Measurements from ENCODE around the gene OSBPL7.
"Not testable (repeated sequence)": the region's sequence is repeated elsewhere in the genome, so short reads cannot be mapped to it uniquely, and the experiment has no call there.

Gene OSBPL7

DNA sequence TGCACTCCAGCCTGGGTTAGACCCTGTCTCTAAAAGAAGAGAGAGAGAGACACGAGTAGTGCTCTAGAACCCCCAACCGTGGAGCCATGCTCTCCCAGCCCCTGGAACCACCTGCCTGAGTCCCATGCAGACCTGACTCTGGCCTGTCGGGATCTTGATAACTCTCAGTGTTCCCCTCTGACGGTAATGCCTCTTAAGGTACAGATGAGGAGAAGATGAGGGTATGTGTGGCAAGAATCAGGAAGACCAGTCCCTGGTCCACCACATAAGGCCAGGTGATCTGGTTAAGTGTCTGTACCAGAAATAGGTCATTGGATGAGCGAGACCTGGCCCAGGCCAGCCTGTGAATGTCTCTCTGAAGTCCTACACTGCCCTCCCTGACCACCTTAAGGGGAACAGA, 18.4 kb downstream of the OSBPL7 start:
- DNase-seq: no peak

DNA sequence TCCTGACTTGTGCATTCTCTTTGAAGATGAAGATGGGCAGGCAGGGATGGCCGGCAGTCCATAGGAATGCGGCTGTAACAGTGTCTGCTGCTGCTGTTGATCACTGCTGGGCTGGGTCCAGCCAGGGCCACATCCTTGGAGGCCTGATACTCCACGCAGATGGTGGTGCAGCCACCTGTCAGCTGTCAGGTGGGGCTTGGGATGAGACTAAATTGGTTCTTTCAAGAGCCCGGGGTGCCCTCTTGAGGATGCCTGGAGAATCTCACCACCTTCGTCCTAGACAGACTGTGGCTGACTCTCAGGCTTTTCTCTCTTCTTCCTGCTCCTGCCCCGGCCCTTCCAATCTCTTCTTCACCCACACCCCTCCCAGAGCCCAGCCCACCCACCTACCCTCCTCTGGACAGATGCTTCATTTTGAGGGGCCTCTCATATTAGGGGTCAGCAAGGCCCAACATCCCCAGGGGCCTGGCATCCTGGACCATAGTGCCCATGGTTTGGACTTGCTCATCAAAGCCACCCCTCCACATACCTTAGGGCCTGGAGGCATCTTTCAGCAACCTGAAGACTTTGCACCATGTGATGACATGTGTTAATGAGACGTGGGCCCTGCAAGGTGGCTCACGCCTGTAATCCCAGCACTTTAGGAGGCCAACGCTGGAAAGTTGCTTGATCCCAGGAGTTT, 19.1 kb downstream of the OSBPL7 start:
- peak; percentile 58 for DNase-seq

DNA sequence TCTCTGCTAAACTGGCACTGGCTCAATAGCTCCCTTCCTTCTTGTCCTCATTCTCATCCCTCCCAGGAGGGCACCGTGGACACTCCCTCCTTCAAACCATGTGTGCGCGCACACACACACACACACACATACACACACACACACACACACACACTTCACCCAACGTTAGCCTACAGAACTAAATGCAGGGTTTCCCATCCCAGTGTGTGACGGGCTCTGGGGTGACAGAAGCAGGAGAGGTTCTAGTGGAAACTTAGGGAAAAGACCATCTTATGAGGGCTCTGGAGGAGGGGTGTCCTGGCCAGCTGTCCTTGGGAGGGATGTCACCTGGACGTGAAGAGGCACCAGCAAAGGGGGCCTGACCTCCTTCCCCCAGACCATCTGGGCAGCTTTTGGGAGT, 19.7 kb downstream of the OSBPL7 start:
- no peak for DNase-seq

DNA sequence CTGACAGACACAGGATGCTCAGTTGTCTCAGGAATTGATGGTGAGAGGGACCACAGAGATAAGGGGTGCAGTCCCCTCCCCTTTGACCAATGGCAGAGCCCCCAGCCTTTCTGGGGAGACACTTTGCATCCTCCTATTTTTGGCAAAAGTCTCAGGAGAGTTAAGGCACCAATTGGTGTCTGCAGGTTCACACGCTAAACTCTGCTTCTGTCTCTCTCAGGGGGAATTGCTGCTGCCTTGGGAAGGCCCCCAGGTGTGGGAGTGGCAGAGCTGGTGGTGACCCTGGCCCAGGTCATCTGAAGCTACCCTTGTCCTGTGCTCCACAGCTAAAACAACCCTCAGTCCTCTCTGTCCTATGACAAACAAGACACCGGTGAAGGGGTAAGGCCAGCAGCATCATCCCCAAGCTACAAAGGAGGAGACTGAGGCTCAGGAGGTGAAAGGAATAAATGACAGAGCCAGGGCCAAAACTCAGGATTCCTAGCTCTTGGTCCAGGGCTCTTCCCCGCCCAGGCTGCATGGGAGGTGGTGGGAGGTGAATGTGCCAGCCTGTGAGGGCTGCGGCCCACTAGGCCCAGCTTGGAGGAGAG, 20.3 kb downstream of the OSBPL7 start:
- DNase-seq: no peak

DNA sequence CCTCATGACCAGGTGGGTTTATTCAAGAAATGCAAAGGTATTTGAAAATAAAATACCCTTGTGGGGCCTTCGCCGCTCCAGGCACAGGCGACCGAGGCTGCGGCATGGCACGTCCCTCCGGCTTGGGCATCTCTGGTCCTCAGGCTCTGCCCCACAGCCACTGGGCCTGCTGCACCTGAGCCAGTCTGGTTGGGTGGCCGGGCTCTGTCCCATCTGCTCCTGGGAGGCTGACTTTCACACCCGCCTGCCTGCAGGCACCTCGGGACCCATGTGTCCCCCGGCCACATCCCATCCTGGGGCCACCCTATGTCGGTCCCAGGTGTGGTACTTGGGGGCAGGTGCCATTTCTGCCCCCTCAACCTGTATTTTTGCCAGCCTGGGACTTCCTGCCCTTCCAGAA, 20.9 kb downstream of the OSBPL7 start:
- no peak for DNase-seq

DNA sequence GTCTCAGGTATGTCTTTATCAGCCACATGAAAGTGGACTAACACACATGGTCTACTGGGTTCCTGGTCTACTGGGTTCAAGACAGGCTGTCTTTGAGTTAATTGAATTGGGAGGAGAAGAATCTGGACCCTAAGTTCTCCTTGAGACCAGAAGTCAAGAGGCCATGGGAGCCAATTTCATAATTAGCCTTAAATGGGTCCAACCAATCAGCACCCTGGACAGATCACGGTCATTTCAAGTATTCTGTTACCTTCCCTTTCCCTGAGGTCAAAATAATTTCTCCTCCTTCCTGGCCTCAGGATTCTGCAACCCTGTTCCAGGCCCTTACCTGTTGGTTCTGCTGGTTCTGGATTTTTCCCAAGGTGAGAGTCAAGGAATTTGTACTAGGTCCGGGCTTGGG, 23.8 kb downstream of the OSBPL7 start:
- DNase-seq: peak; percentile 13

DNA sequence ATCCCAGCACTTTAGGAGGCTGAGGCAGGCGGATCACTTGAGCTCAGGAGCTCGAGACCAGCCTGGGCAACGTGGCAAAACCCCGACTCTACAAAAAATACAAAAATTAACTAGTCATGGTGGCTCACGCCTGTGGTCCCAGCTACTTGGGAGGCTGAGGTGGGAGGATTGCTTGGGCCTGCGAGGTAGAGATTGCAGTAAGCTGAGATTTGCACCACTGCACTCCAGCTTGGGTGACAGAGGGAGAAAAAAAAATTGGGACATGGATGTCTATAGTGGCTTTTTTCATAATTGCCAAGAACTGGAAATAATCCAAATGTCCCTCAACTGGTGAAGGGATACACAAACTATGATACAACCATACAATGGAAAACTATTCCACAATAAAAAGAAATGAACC, 28.6 kb downstream of the OSBPL7 start:
- no peak for DNase-seq

DNA sequence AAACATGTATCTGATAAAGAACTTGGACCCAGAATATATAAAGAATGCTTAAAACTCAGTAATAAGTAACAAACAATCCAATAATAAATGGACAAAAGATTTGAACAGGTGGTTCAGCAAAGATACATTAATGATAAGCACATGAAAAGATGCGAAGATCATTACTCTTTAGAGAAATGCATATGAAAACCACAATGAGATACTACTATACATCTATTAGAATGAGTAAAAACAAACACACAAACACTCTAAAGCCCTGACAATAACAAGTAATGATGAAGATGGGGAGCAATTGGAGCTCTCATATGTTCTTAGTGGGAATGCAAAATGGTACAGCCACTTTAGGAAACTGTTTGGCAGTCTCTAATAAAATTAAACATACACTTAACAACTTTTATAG, 29.1 kb downstream of the OSBPL7 start:
- no peak for DNase-seq

DNA sequence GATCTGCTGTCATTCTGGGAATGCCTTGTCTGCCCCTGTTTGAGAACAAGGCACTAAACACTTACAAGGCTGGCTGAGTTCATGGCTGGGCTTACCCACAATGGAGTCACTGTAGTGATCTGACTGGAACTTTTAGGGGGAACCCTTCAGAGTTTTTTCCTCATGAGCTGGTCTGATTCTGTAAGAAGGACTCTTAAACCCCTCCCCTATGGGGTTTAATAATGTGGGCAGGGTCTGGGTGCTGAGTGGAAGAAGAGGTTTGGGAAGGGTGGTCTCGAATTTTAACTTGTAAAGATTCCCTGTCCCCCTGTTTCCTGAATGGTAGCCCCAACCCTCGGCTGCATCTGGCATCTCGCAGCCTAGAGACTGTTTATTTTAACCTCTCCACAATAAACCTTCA, 30.6 kb downstream of the OSBPL7 start:
- DNase-seq: no peak

DNA sequence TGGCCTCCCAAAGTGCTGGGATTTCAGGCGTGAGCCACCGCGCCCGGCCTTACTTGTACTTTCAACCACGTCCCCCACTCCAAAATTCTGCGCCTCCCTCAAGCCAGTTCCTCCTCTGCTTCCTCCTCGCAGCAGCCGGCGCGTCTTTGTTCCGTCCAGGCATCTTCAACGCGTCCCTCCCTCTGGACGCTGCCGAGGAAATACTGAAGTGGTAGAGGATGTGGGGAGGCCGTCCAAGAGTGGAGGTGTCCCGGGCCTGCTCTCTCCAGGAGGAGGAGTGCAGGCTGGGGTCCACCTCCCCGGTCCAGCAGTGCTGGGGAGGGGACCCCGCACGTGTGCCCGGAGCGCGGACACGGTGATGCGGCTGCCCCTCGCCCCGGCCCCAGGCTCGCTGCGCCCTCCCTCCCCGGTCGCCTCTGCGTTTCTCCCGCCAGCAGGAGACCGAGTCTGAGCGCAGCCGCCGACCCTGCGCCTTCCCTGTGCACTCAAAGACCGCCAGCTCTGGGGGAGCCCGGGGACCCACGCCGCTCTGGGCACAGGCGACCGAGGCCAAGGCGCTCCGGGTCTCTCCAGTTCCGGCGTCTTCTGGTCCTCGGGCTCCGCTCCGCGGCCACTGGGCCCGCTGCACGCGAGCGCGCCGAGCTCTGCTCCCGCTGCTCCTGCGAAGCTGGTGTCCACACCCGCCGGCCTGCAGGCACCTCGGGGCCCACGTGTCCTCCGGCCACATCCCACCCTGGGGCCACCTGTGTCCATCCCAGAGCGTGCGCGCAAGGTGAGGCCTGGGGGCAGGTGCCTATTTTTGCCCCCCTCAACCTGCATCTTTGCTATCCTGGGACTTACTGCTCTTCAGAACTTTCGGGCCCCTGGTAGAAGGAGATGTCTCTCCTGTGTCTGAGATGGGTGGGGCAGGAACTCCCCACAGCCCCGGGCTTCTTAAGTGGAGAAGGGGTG, 31.7 kb downstream of the OSBPL7 start:
- DNase-seq: peak; percentile 17

DNA sequence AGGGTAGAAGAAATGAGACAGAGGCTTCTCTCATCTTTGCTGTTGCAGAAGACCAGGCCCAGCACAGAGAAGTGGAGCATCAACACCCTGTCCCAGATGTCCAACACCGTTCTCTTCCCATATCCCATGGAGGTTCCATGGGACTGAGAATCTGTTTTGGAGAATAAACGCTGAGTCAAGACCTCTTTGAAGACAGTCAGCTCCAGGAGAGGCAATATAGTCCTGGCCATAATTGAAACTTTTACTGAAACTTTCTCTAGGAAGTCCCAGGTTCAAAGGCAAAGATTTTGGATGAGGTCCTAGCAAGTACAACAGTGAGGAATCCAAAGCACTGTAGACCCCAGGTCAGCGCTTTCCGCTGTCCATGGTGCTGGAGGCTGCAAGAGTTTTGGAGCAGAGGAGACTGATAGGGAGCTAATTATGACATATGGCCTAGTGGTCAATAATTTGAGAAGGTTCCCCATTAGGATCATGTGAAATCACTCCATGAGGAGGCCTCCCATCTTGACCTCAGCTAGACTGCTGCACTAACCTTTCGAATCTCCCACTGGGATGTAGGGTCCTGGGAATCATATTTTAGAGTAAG, 36.0 kb downstream of the OSBPL7 start:
- peak; percentile 35 for DNase-seq

DNA sequence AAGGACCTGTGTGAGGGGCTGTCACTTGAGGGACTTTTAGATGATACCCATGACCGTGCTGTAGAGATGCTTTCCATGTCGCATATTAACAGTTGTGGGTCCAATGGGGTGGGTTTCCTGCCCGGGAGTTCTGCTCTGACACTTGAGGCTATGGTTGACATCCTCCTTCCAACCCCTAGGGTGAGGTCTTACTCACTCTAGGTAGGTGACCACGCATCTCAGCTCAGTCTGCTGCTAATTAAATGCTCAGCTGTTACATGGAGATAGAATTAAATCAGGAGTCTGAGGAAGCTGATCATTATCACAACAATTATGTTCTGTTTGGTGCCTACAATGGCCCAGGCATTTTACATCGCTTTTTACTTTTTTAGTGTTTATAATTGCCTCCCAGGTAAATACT, 40.2 kb downstream of the OSBPL7 start:
- no peak for DNase-seq

DNA sequence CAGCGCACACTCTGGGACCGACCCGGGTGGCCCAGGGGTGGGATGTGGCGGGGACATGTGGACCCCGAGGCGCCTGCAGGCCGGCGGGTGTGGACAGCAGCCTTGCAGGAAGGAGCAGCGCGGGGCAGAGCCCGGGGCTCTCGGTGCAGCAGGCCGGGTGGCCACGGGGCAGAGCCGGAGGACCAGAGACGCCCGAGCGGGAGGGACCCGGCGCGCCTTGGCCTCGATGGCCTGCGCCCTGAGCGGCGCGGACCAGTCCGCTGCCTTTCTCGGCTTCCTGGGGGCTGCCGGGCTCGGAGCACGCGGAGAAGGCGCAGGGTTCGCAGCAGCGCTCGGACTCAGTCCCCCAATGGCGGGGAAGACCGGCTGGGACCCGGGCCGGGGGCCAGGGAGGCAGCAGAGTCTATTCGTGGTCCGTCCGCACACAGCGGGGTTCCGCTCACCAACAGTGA, 43.4 kb downstream of the OSBPL7 start:
- no peak for DNase-seq

DNA sequence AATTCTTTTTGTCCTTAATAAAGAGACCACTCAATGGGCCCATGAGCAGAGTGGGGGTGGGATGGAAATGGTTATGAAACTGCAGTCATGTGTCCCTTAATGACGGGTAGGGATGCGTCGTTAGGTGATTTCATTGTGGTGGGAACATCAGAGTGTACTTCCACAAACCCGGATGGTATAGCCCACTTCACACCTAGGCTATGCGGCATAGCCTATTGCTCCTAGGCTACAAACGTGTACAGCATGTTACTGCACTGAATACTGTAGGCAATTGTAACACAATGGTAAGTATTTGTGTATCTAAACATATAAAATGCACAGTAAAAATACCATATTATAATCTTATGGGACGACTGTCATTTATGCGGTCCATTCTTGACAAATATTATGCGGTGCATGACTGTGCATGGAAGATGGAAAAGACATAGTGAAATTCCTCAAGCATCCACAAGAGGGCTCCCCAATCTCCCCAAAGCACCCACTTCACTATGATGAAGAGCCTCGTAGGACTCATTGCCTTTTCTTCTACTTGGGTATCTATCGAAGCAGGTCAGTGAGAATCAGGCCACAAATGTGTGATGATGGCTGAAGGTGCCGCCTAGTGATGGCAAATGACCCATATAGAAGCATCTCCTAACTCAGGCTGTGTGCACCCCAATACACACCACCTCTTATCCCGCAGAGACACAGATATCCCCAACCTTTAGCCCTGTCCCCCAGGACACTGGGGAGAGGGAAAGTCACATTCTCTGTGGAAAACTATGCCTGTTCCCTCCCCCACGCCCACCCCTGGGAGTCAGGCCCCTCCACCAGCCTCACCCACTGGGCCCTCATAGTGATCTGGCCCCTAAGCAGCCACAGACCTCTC, 45.0 kb downstream of the OSBPL7 start:
- DNase-seq: peak; percentile 64

DNA sequence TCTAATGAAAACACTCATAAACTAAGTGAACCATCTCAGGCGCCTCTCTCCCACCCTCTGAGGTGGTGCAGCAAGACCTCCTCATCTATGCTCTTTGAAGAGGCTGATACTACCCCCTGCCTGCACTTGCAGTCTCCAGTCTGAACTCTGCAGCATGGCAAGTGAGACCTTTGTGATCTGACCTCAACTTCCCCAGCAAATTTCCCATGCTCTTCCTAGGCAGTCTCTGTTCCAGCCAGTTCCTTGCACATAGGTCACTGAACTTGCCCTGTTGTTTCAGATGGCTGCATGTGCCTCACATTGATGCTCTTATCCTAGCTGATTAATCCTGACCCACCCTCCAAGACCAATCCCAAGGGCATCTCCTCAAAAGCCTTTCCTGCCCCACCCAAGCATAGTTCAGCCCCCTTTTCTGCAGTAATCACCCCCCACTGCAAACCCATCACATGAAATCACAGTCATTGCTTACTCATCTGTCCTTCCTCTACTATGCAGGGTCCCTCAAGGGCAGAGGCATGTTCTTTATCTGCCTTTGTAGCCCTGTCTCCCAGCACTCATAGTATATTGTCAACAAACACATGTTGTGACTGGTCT, 46.5 kb downstream of the OSBPL7 start:
- no peak for DNase-seq

DNA sequence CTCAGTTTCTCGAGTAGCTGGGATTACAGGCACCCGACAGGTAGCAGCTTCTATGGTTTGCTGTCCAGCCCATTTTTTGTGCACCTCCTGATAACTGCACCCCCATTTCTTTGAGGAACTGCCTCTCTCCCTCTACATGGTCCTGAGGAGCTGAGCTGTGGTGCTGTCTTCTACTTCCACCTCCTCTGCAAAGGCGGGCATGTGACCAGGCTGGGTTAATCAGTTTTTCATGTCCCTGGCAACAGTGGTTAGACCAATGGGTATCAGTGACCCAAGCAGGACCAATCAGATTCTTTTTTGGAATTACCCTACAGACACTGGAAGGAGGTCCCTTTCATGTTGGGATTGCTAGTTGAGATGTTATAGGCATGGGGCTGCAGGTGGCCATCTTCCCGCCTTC, 47.3 kb downstream of the OSBPL7 start:
- no peak for DNase-seq

DNA sequence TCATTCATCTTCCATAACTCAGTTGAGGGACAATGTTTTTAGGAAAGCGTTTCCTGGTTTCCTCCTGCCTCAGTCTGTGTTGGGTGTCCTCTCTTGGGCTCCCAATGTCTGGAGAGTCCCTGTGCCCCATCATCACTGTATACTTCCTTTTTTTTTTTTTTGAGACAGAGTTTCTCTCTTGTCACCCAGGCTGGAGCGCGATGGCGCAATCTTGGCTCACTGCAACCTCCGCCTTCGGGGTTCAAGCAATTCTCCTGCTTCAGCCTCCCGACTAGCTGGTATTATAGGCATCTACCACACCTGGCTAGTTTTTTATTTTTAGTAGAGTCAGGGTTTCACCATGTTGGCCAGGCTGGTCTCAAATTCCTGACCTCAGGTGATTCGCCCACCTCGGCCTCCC, 47.9 kb downstream of the OSBPL7 start:
- not testable (repeated sequence) for DNase-seq

DNA sequence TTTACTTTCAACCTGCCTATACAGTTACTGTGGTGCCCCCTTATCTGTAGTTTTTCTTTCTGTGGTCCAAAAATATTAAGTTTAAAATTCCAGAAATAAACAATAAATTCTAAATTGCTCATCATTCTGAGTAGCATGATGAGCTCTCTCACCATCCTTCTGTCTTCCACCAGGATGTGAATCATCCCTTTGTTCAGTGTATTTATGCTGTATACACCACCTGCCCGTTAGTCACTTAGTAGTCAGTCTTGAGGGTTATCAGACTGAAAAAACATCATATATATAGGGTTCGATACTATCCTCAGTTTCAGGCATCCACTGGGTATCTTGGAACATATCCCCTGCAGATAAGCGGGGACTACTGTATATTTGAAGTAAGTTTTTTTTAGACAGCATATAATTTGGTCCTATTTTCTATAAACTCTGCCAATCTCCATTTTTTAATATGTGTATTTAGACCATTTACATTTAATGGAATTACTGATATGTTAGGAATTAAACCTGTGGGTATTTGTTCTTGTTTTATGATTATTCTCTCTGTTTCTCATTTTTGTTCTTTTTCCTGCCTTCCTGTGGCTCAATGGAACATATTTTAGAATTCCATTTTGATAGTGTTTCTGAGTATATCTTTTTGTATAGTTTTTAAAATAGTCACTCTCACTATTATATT, 57.5 kb downstream of the OSBPL7 start:
- no peak for DNase-seq

DNA sequence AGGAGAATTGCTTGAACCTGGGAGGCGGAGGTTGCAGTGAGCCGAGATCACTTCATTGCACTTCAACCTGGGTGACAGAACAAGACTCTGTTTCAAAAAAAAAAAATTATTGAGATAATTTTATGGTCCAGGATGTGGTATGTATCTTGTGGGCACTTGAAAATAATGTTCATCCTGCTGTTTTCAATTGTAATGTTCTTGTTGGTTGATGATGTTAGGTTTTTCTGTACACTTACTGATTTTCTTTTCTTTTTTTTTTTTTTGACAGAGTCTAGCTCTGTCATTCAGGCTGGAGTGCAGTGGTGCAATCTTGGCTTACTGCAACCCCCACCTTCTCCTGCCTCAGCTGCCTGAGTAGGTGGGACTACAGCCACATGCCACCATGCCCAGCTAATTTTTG, 58.9 kb downstream of the OSBPL7 start:
- DNase-seq: no peak

DNA sequence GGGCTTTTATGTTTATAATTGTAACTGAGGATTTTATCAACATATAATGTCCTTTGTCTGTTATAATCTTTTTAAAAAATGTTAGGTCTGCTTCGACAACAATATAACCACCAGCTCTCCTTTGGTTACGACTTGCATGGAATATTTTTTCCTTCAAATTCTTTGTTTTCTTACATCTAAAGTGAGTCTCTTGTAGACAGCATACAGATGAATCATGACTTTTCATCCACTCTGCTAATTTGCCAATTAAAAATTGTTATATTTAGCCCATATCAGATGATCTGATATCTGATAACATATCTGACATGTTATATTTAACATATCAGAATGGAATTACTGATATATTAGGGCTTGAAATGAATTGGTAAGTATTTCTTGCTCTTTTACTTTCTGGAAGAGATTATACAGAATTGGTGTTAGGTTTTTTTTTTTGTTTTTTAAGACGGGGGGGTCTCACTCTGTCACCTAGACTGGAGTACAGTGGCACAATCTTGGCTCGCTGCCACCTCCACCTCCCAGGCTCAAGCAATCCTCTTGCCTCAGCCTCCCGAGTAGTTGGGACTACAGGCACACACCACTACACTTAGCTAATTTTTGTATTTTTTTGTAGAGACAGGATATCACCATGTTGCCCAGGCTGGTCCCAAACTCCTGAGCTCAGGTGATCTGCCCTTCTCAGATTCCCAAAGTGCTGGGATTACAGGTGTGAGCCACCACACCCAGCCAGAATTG, 61.0 kb downstream of the OSBPL7 start:
- no peak for DNase-seq

DNA sequence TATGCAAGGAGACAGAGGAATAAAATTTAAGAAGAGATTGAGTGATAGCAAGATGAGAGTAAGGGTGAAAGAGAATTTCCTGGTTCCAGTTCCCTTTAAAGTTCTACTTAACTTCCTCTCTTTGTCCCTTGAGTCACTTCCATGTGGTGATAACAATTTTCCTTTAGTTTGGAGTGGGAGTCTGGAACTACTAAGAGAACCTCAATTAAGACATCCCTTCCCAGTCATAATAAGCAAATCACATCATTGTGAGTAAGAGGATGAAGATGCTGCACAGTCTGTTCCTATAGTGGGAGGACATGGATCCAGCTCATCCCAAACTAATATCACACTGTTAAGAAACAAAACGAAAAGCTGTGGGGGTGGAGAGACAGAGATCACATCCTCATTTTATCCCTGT, 64.2 kb downstream of the OSBPL7 start:
- DNase-seq: no peak

All from hematopoietic multipotent progenitor cell treated with erythropoietin and hydrocortisone succinate and interleukin-3 and kit ligand, for 8 days (in vitro differentiated cells).